ENCODE data around the gene ERC2.

Gene ERC2

GRCh38 chr3:55678546-55679216 lies 789.6 kb downstream of the ERC2 start:
- no peak for DNase-seq (ENCODE audit: low read depth)

GRCh38 chr3:55676643-55677042 lies 791.6 kb downstream of the ERC2 start:
- no peak for DNase-seq (ENCODE audit: low read depth)

GRCh38 chr3:55675478-55675877 lies 792.8 kb downstream of the ERC2 start:
- no peak for DNase-seq (ENCODE audit: low read depth)

- DNase-seq (ENCODE audit: low read depth): no peak
Observed at GRCh38 chr3:55673764-55674163, 794.5 kb downstream of the ERC2 start.

GRCh38 chr3:55669133-55669532 lies 799.1 kb downstream of the ERC2 start:
- no peak for DNase-seq (ENCODE audit: low read depth)

- DNase-seq (ENCODE audit: low read depth): no peak
Observed at GRCh38 chr3:55668359-55668758, 799.9 kb downstream of the ERC2 start.

- no peak for DNase-seq (ENCODE audit: low read depth)
Observed at GRCh38 chr3:55664387-55664786, 803.9 kb downstream of the ERC2 start.

GRCh38 chr3:55662683-55663082 lies 805.6 kb downstream of the ERC2 start:
- no peak for DNase-seq (ENCODE audit: low read depth)

- DNase-seq (ENCODE audit: low read depth): no peak
Observed at GRCh38 chr3:55661571-55661970, 806.7 kb downstream of the ERC2 start.

- no peak for DNase-seq (ENCODE audit: low read depth)
Observed at GRCh38 chr3:55661141-55661540, 807.1 kb downstream of the ERC2 start.

GRCh38 chr3:55660642-55661041 lies 807.6 kb downstream of the ERC2 start:
- DNase-seq (ENCODE audit: low read depth): no peak

- no peak for DNase-seq (ENCODE audit: low read depth)
Observed at GRCh38 chr3:55659701-55660100, 808.6 kb downstream of the ERC2 start.

GRCh38 chr3:55658690-55659562 lies 809.3 kb downstream of the ERC2 start:
- no peak for DNase-seq (ENCODE audit: low read depth)

- DNase-seq (ENCODE audit: low read depth): no peak
Observed at GRCh38 chr3:55658270-55658669, 810.0 kb downstream of the ERC2 start.

- no peak for DNase-seq (ENCODE audit: low read depth)
Observed at GRCh38 chr3:55655544-55655943, 812.7 kb downstream of the ERC2 start.

- no peak for DNase-seq (ENCODE audit: low read depth)
Observed at GRCh38 chr3:55654123-55654760, 814.0 kb downstream of the ERC2 start.

- DNase-seq (ENCODE audit: low read depth): no peak
Observed at GRCh38 chr3:55651011-55651410, 817.3 kb downstream of the ERC2 start.

- DNase-seq (ENCODE audit: low read depth): no peak
Observed at GRCh38 chr3:55650011-55650410, 818.3 kb downstream of the ERC2 start.

- no peak for DNase-seq (ENCODE audit: low read depth)
Observed at GRCh38 chr3:55649554-55649953, 818.7 kb downstream of the ERC2 start.

GRCh38 chr3:55648591-55649318 lies 819.5 kb downstream of the ERC2 start:
- DNase-seq (ENCODE audit: low read depth): no peak

- no peak for DNase-seq (ENCODE audit: low read depth)
Observed at GRCh38 chr3:55647670-55648069, 820.6 kb downstream of the ERC2 start.

- DNase-seq (ENCODE audit: low read depth): no peak
Observed at GRCh38 chr3:55647063-55647462, 821.2 kb downstream of the ERC2 start.

Measured in stimulated activated CD8-positive, alpha-beta memory T cell treated with anti-CD3 and anti-CD28 coated beads, Interleukin-15, amount 100 ng/mL, for 24 hours (primary cell).